Gastrocnemius medialis (tissue), 4 donors: ENCODE results near the gene LHFPL2. TPM values are rescaled to one million over a fixed set of nuclear protein-coding genes. Genes with fewer than 3 reads are reported as not detected.

ENCODE experiments used
- ATAC-seq, 2 donors: fragments of 150-250 bp; one replicate each; pipeline ENCODE4 v1.9.1; 2016
- DNase-seq, 2 donors: peaks; one replicate each; pipeline ENCODE4 v3.0.0-alpha.2; 2019
- H3K27ac ChIP-seq, 4 donors: fragments of 200-600 bp; sonication (generic); 1 replicate in 1 of 4; 2 replicates in 3 of 4; pipeline ENCODE4 v1.5.1; 2016 to 2018; ENCODE audit warnings: mild to moderate bottlenecking in 2 of 4, moderate library complexity in 1 of 4
- H3K27me3 ChIP-seq, 3 donors: fragments of 200-600 bp; sonication (generic) in 2 of 3; 1 replicate in 1 of 3; 2 replicates in 2 of 3; pipeline versions ENCODE4 v1.5.1 to v1.6.0; 2016 to 2019; ENCODE audit warnings: mild to moderate bottlenecking in 1 of 3, moderate library complexity in 1 of 3
- H3K36me3 ChIP-seq, 2 donors: fragments of 200-600 bp; sonication (generic) in 1 of 2; one replicate each; pipeline ENCODE4 v1.5.1; 2017 to 2018
- H3K4me1 ChIP-seq, 2 donors: fragments of 200-600 bp; sonication (generic) in 1 of 2; one replicate each; pipeline ENCODE4 v1.5.1; 2016 to 2017; ENCODE audit warnings: mild to moderate bottlenecking in 2 of 2
- H3K4me3 ChIP-seq, 4 donors: fragments of 200-600 bp; sonication (generic) in 3 of 4; 1 replicate in 1 of 4; 2 replicates in 3 of 4; pipeline ENCODE4 v1.5.1; 2016 to 2019; ENCODE audit warnings: mild to moderate bottlenecking in 2 of 4
- H3K9me3 ChIP-seq, 3 donors: fragments of 200-600 bp; sonication (generic) in 2 of 3; 1 replicate in 1 of 3; 2 replicates in 2 of 3; pipeline ENCODE4 v1.5.1; 2016 to 2019
- CTCF ChIP-seq, 5 experiments: fragments of 450-650 bp in 3 of 5; fragments of 200-600 bp in 2 of 5; sonication (generic) in 2 of 5; IDR thresholded peaks in 4 of 5; conservative IDR thresholded peaks in 1 of 5; 1 replicate in 4 of 5; 2 replicates in 1 of 5; pipeline ENCODE4 v1.5.1; 2016 to 2019; ENCODE audit warnings: antibody characterized with exemption in 5 of 5, mild to moderate bottlenecking in 3 of 5, moderate library complexity in 3 of 5
- POLR2A ChIP-seq, 2 donors: fragments of 450-650 bp; IDR thresholded peaks; one replicate each; pipeline ENCODE4 v1.6.1; 2017; ENCODE audit warnings: antibody characterized with exemption in 2 of 2, mild to moderate bottlenecking in 2 of 2, moderate library complexity in 2 of 2
- in situ Hi-C, 4 donors: fragments of 200-750 bp; cut with MboI; loops; one replicate each; pipeline versions ENCODE4 v1.15.0 to v1.8.0; 2017; ENCODE audit warnings: low sequenced_read_pairs in 4 of 4
- intact Hi-C: fragments of 100-400 bp; cut with DNase I; formaldehyde crosslinking; loops from one replicate; pipeline ENCODE4 v1.15.1; 2023; ENCODE audit warnings: low total_unique reads
- total RNA-seq, 4 donors: library from RNA; depleted of rRNA; stranded (reverse); fragments of >200 nt; gene quantifications; one replicate each; pipeline versions ENCODE4 v1.1.0 to v1.2.3, GENCODE V29; 2016

The LHFPL2 gene
- total RNA-seq, 4 donors from 2014 or later = 3.4 to 4.7 (median 3.5) TPM

- H3K4me3 ChIP-seq = no peak overlapping the region
- ATAC-seq (no peak), DNase-seq (no peak)
- no peaks in the 10 kb centered on the region for H3K27me3 ChIP-seq
- H3K4me1 ChIP-seq = no peaks in the 10 kb centered on the region
- intact Hi-C loops = no loop called here
- in situ Hi-C loops = no loop called here
- H3K27ac ChIP-seq = no peak overlapping the region
- no peaks in the 10 kb centered on the region for H3K9me3 ChIP-seq
- no peak for TF ChIP-seq CTCF (IDR thresholded peaks at IDR 0.05 in 4 of 5, conservative IDR thresholded peaks at IDR 0.05 in 1 of 5)
- no peak for TF ChIP-seq POLR2A (IDR thresholded peaks at IDR 0.05)
- H3K36me3 ChIP-seq = no peaks in the 10 kb centered on the region
These were observed 30.3 kb downstream of the LHFPL2 start for GRCh38 chr5:78618303-78618702.

GRCh38 chr5:78615697-78616096, 32.9 kb downstream of the LHFPL2 start:
- ATAC-seq = no peak
- Histone ChIP-seq H3K36me3 (no peaks in the 10 kb centered on the region), H3K27ac (no peak overlapping the region), H3K4me3 (no peak overlapping the region), H3K4me1 (no peaks in the 10 kb centered on the region), H3K27me3 (no peaks in the 10 kb centered on the region), H3K9me3 (no peaks in the 10 kb centered on the region)
- TF ChIP-seq POLR2A (IDR thresholded peaks at IDR 0.05) (no peak), CTCF (IDR thresholded peaks at IDR 0.05 in 4 of 5, conservative IDR thresholded peaks at IDR 0.05 in 1 of 5) (no peak)
- no peak for DNase-seq
- intact Hi-C loops = no loop called here
- in situ Hi-C loops = no loop called here

- intact Hi-C loops (no loop called here), in situ Hi-C loops (no loop called here)
- TF ChIP-seq CTCF (IDR thresholded peaks at IDR 0.05 in 4 of 5, conservative IDR thresholded peaks at IDR 0.05 in 1 of 5) (no peak), POLR2A (IDR thresholded peaks at IDR 0.05) (no peak)
- Histone ChIP-seq H3K4me3 (no peak overlapping the region), H3K4me1 (no peaks in the 10 kb centered on the region), H3K9me3 (no peaks in the 10 kb centered on the region), H3K27ac (no peak overlapping the region), H3K27me3 (no peaks in the 10 kb centered on the region), H3K36me3 (no peaks in the 10 kb centered on the region)
- DNase-seq (no peak), ATAC-seq (no peak)
These were observed 33.8 kb downstream of the LHFPL2 start for GRCh38 chr5:78614816-78615215.

- intact Hi-C loops = no loop called here
- no peak overlapping the region for H3K27ac ChIP-seq
- no peaks in the 10 kb centered on the region for H3K27me3 ChIP-seq
- DNase-seq = no peak
- no peaks in the 10 kb centered on the region for H3K36me3 ChIP-seq
- TF ChIP-seq CTCF (IDR thresholded peaks at IDR 0.05 in 4 of 5, conservative IDR thresholded peaks at IDR 0.05 in 1 of 5) (no peak), POLR2A (IDR thresholded peaks at IDR 0.05) (no peak)
- H3K4me1 ChIP-seq = no peaks in the 10 kb centered on the region
- in situ Hi-C loops = no loop called here
- H3K9me3 ChIP-seq = no peaks in the 10 kb centered on the region
- no peak overlapping the region for H3K4me3 ChIP-seq
- no peak for ATAC-seq
These were observed 34.8 kb downstream of the LHFPL2 start for GRCh38 chr5:78613756-78614155.

GRCh38 chr5:78613151-78613533, 35.4 kb downstream of the LHFPL2 start:
- in situ Hi-C loops = no loop called here
- no peaks in the 10 kb centered on the region for H3K9me3 ChIP-seq
- no peaks in the 10 kb centered on the region for H3K36me3 ChIP-seq
- ATAC-seq (no peak), DNase-seq (no peak)
- H3K4me3 ChIP-seq = no peak overlapping the region
- TF ChIP-seq CTCF (IDR thresholded peaks at IDR 0.05 in 4 of 5, conservative IDR thresholded peaks at IDR 0.05 in 1 of 5) (no peak), POLR2A (IDR thresholded peaks at IDR 0.05) (no peak)
- intact Hi-C loops = no loop called here
- H3K27me3 ChIP-seq = no peaks in the 10 kb centered on the region
- no peak overlapping the region for H3K27ac ChIP-seq
- no peaks in the 10 kb centered on the region for H3K4me1 ChIP-seq
